Transverse colon (tissue), 4 donors: ENCODE measurements around the gene POU1F1.

Experiments
- CTCF ChIP-seq, 5 experiments: fragments of 200-600 bp in 3 of 5; fragments of 450-650 bp in 2 of 5; sonication (generic) in 3 of 5; IDR thresholded peaks; 1 replicate in 2 of 5; 2 replicates in 3 of 5; pipeline ENCODE4 v1.5.1; 2016 to 2017; ENCODE audit warnings: antibody characterized with exemption in 5 of 5, inconsistent platforms in 3 of 5, mild to moderate bottlenecking in 2 of 5, moderate library complexity in 1 of 5
- EP300 ChIP-seq: sonication (generic); formaldehyde crosslinking; IDR thresholded peaks from one replicate; pipeline ENCODE4 v1.6.1; 2017; ENCODE audit warnings: antibody characterized with exemption, low read depth
- POLR2AphosphoS5 ChIP-seq, 3 donors: sonication (generic); formaldehyde crosslinking; IDR thresholded peaks; one replicate each; pipeline ENCODE4 v1.6.1; 2016; ENCODE audit warnings: antibody characterized with exemption in 3 of 3

GRCh38 chr3:87248831-87249230, 27.6 kb downstream of the POU1F1 start:
- no peak for TF ChIP-seq POLR2AphosphoS5 (IDR thresholded peaks at IDR 0.05)
- no peak for TF ChIP-seq CTCF (IDR thresholded peaks at IDR 0.05)
- TF ChIP-seq EP300, result no peak
